Spleen (tissue), 11 donors: ENCODE data around the gene PTTG2. TPM values are rescaled to one million over a fixed set of nuclear protein-coding genes. Genes with fewer than 3 reads are reported as not detected.
A peak's percentile ranks its signal among the peaks of the same experiment; 100 is the strongest.

Experiments
- DNase-seq: peaks from one replicate; pipeline ENCODE4 v3.0.0-alpha.2; 2020
- H3K27ac ChIP-seq, 8 donors: fragments of 200-600 bp; sonication (generic) in 7 of 8; 1 replicate in 4 of 8; 2 replicates in 4 of 8; pipeline versions ENCODE4 v1.5.0 to v1.8.0; 2016 to 2021; ENCODE audit warnings: inconsistent platforms in 4 of 8, mild to moderate bottlenecking in 4 of 8, moderate library complexity in 1 of 8
- H3K27me3 ChIP-seq, 7 donors: fragments of 200-600 bp; sonication (generic) in 6 of 7; replicated peaks in 1 of 7; 1 replicate in 4 of 7; 2 replicates in 3 of 7; pipeline versions ENCODE4 v1.5.0 to v1.8.0; 2016 to 2021; ENCODE audit warnings: inconsistent platforms in 3 of 7, mild to moderate bottlenecking in 1 of 7
- H3K36me3 ChIP-seq, 6 donors: fragments of 200-600 bp; sonication (generic) in 5 of 6; 1 replicate in 4 of 6; 2 replicates in 2 of 6; pipeline versions ENCODE4 v1.5.0 to v1.8.0; 2016 to 2021; ENCODE audit warnings: inconsistent platforms in 2 of 6
- H3K4me1 ChIP-seq, 6 donors: fragments of 200-600 bp; sonication (generic) in 5 of 6; 1 replicate in 3 of 6; 2 replicates in 3 of 6; pipeline versions ENCODE4 v1.5.0 to v1.8.0; 2016 to 2021; ENCODE audit warnings: inconsistent platforms in 3 of 6
- H3K4me3 ChIP-seq, 8 donors: fragments of 200-600 bp; sonication (generic) in 7 of 8; 1 replicate in 4 of 8; 2 replicates in 4 of 8; pipeline versions ENCODE4 v1.5.0 to v1.8.0; 2016 to 2021; ENCODE audit warnings: inconsistent platforms in 4 of 8, mild to moderate bottlenecking in 4 of 8, moderate library complexity in 2 of 8
- H3K9me3 ChIP-seq, 8 donors: fragments of 200-600 bp; sonication (generic) in 7 of 8; 1 replicate in 4 of 8; 2 replicates in 4 of 8; pipeline versions ENCODE4 v1.5.0 to v1.8.0; 2016 to 2021; ENCODE audit warnings: inconsistent platforms in 4 of 8
- CTCF ChIP-seq, 11 experiments: fragments of 200-600 bp in 7 of 11; fragments of 450-650 bp in 4 of 11; sonication (generic) in 4 of 11; IDR thresholded peaks in 8 of 11; conservative IDR thresholded peaks in 3 of 11; 1 replicate in 7 of 11; 2 replicates in 4 of 11; pipeline versions ENCODE4 v1.4.0 to v1.8.0; 2016 to 2021; ENCODE audit warnings: antibody characterized with exemption in 11 of 11, inconsistent platforms in 4 of 11, mild to moderate bottlenecking in 1 of 11
- POLR2A ChIP-seq, 3 donors: fragments of 450-650 bp; IDR thresholded peaks; one replicate each; pipeline ENCODE4 v1.5.1; 2017; ENCODE audit warnings: antibody characterized with exemption in 3 of 3, mild to moderate bottlenecking in 1 of 3
- POLR2AphosphoS5 ChIP-seq, 3 donors: sonication (generic); formaldehyde crosslinking; IDR thresholded peaks; one replicate each; pipeline ENCODE4 v1.5.1; 2017; ENCODE audit warnings: antibody characterized with exemption in 3 of 3
- WGBS, 5 donors: extraction: QIAGEN DNeasy Blood & Tissue Kit in 3 of 5; methylation state at CpG; one replicate each; pipeline versions ENCODE4 v1.1.5 to v1.1.7; 2013 to 2018; 5-methylcytosine and 5-hydroxymethylcytosine counted together
- intact Hi-C: fragments of 100-400 bp; cut with DNase I; formaldehyde crosslinking; loops from one replicate; pipeline ENCODE4 v1.15.0; 2023; ENCODE audit warnings: low total_unique reads
- polyA plus RNA-seq, 3 donors: library from polyadenylated mRNA; stranded (reverse); fragments of 200-250 nt; gene quantifications; one replicate each; pipeline ENCODE4 v1.2.1, GENCODE V29; 2013
- total RNA-seq, 7 donors: library from RNA; depleted of rRNA in 3 of 7; stranded (reverse); fragments of >200 nt in 3 of 7; fragmentation: NEBNext Ultra II Directional in 4 of 7; extraction: Animal tissue kit (Norgen Biotek cat#: 25700) in 4 of 7; gene quantifications; one replicate each; pipeline versions ENCODE4 v1.1.0 to v1.2.1, GENCODE V29; 2016 to 2021
- donor health status: healthy with polysubstance abuse.
- donor health status: DM: no; HTN: no; CAD: no; lungs with moderate emphysema.
- donor health status: DM: no; HTN: no; CAD: no.
- donor health status: Bipolar disorder and iron deficiency.
- donor health status: healthy.
- donor health status: DM: no; HTN: no; CAD: no.
- donor health status: DM: yes; HTN: yes; CAD: no.

PTTG2 gene
- total and polyA plus RNA-seq, 10 donors = 0.53 to 7.5 (median 2.8) TPM

- Histone ChIP-seq H3K4me1 (peaks cover 0 to 21% (median 5%) of the 10 kb centered on the region in 6 donors), H3K36me3 (peaks cover 0 to 35% (median 2%) of the 10 kb centered on the region in 6 donors), H3K27me3 (no peaks in the 10 kb centered on the region), H3K4me3 (no peak overlapping the region), H3K27ac (no peak overlapping the region), H3K9me3 (no peaks in the 10 kb centered on the region)
- intact Hi-C loops = no loop called here
- no peak for DNase-seq
- TF ChIP-seq POLR2AphosphoS5 (IDR thresholded peaks at IDR 0.05) (no peak), CTCF (IDR thresholded peaks at IDR 0.05 in 8 of 11, conservative IDR thresholded peaks at IDR 0.05 in 3 of 11) (no peak), POLR2A (IDR thresholded peaks at IDR 0.05) (no peak)
- 80 to 97% (median 90%) methylated on average over 7 of the region's 7 CpGs for WGBS, 5 donors
Measured at GRCh38 chr4:37953620-37954293, 6.4 kb upstream of the PTTG2 start.

GRCh38 chr4:37956941-37957340 is 3.3 kb upstream of the PTTG2 start:
- H3K4me3 ChIP-seq = no peak overlapping the region
- intact Hi-C loops = no loop called here
- peaks cover 0 to 5% (median under 1%) of the 10 kb centered on the region in 6 donors for H3K4me1 ChIP-seq
- H3K36me3 ChIP-seq = peaks cover 0 to 21% (median 1%) of the 10 kb centered on the region in 6 donors
- 64 to 90% (median 78%) methylated on average over 4 of the region's 4 CpGs for WGBS, 5 donors
- H3K9me3 ChIP-seq = no peaks in the 10 kb centered on the region
- DNase-seq = no peak
- no peak for TF ChIP-seq CTCF (IDR thresholded peaks at IDR 0.05 in 8 of 11, conservative IDR thresholded peaks at IDR 0.05 in 3 of 11)
- no peak for TF ChIP-seq POLR2AphosphoS5 (IDR thresholded peaks at IDR 0.05)
- TF ChIP-seq POLR2A (IDR thresholded peaks at IDR 0.05) = no peak
- H3K27ac ChIP-seq = no peak overlapping the region
- H3K27me3 ChIP-seq = no peaks in the 10 kb centered on the region

- Histone ChIP-seq H3K9me3 (no peaks in the 10 kb centered on the region), H3K27ac (no peak overlapping the region), H3K4me1 (peaks cover 0 to 9% (median 2%) of the 10 kb centered on the region in 6 donors), H3K4me3 (no peak overlapping the region), H3K36me3 (peaks cover 0 to 7% (median 0%) of the 10 kb centered on the region in 6 donors), H3K27me3 (no peaks in the 10 kb centered on the region)
- intact Hi-C loops = no loop called here
- no peak for DNase-seq
- TF ChIP-seq POLR2AphosphoS5 (IDR thresholded peaks at IDR 0.05) (no peak), CTCF (IDR thresholded peaks at IDR 0.05 in 8 of 11, conservative IDR thresholded peaks at IDR 0.05 in 3 of 11) (no peak), POLR2A (IDR thresholded peaks at IDR 0.05) (no peak)
- WGBS, 5 donors = 78 to 98% (median 89%) methylated on average over 6 of the region's 6 CpGs
Measured at GRCh38 chr4:37958932-37959331, 1.3 kb upstream of the PTTG2 start.

- H3K27me3 ChIP-seq = no peaks in the 10 kb centered on the region
- TF ChIP-seq POLR2AphosphoS5 (IDR thresholded peaks at IDR 0.05) (no peak), CTCF (IDR thresholded peaks at IDR 0.05 in 8 of 11, conservative IDR thresholded peaks at IDR 0.05 in 3 of 11) (no peak), POLR2A (IDR thresholded peaks at IDR 0.05) (no peak)
- H3K4me3 ChIP-seq = no peak overlapping the region
- DNase-seq = no peak
- intact Hi-C loops = no loop called here
- H3K27ac ChIP-seq = peak overlapping the region in 4 of 8 donors; percentile 6 to 29 (median 18)
- H3K36me3 ChIP-seq = peaks cover 0 to 7% (median 0%) of the 10 kb centered on the region in 6 donors
- H3K4me1 ChIP-seq = peaks cover 0 to 28% (median 14%) of the 10 kb centered on the region in 6 donors
- no peaks in the 10 kb centered on the region for H3K9me3 ChIP-seq
- 73 to 79% (median 77%) methylated on average over 5 of the region's 5 CpGs for WGBS, 5 donors
Measured at GRCh38 chr4:37960679-37961450, 667 bp downstream of the PTTG2 start.
